Left forelimb (tissue), 1 donor: ENCODE measurements around the gene PRR20G.

Experiments
- DNase-seq: peaks from one replicate; pipeline ENCODE4 v3.0.0-alpha.2; 2018; ENCODE audit warnings: low spot score

Gene PRR20G

GRCh38 chr3:127263586-127264231 lies 24.1 kb downstream of the PRR20G start:
- DNase-seq: no peak

GRCh38 chr3:127263037-127263436 lies 24.8 kb downstream of the PRR20G start:
- DNase-seq: no peak

GRCh38 chr3:127262533-127262932 lies 25.3 kb downstream of the PRR20G start:
- no peak for DNase-seq

DNA sequence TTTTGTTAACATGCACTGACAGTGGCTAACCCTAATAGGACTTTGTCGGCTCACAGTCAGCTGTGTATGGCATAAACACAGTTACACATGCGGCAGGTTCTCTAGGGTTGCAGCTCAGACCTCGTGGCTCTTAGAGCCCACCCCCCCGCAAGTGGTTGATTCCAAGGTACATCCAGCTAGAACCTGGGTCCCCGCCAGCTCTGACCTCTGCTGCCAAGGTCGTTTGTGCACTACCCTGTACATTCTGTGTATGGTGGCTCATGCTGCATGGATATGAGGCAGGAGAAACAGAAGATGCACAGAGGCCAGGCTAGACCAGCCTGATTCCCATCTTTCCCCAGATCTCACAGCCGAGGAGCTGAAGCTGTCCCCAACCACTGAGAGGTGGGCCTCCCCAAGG lies 25.9 kb downstream of the PRR20G start:
- no peak for DNase-seq

DNA sequence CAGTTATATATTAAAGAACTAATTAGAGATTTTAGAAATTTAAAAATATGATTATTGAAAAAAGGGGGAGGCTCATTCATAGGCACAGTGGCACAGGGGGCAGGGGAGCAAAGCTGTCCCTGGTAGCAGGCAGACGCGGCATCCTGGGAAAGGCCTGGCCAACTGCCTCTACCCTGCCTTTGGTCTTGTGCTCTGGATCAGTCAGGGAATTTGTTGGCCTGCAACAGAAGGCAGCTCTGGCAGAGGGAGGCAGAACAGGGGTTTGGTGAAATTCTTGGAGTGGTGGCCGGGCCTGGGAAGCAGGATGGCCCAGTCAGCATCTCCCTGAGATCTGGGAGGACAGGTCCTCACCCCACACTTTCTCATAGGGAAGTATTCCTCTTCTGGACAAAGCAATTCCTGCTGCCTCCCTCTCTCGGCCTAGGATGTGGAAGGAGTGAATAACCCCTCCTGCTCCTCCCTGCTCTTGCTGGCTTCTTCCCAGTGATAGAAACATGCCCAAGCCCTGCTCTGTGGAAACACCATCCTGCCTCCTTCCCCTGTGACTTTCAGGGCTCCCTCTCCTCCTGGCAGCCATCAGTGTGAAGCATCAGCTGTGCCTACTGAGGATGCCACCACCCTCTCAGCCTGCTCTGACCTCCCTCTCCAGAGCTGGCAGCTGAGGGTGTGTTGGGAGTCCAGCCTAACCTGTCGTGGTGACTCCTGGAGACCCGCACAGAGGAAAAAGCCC lies 26.9 kb downstream of the PRR20G start:
- DNase-seq: no peak

GRCh38 chr3:127260416-127260815 lies 27.4 kb downstream of the PRR20G start:
- DNase-seq: no peak

DNA sequence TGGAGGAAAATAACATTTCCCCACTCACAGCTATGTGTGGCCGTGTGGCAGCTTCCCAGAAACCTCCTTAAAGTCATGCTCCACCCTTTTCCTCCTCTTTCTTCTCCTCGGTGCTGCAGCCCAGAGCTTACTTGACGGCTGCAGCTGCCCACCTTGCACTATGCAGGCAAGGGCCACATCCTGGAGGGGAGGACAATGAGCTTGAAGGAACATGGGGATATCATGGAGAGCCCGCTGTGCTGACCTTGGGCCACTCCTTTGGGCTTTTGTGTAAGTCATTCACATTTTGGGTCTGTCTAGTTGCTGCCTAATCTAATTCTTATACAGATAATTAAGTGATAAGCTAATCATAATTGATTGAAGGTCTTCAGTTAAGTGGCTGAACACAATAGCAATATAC lies 28.0 kb downstream of the PRR20G start:
- DNase-seq: no peak

DNA sequence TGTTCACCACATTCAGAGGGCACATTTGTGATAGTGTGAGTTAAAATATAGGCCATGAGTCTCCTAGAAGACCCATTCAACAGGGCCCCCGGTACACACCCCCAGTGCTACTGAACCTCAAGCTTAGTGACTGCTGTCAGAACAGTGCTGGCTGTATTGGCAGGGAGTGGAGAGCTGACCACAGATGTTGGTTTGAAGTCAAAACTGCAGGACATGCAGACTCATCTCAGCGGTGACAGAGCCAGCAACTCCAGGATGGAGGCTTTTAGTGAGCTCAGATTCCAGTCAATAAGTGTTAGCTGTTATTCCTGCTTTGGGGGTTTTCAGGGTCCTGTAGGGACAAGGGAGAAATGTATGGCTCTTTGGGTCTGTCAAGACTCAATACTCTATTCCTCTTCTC lies 29.1 kb downstream of the PRR20G start:
- no peak for DNase-seq

GRCh38 chr3:127257351-127257750 lies 30.5 kb downstream of the PRR20G start:
- no peak for DNase-seq

- DNase-seq: no peak
These were observed 31.0 kb downstream of the PRR20G start for GRCh38 chr3:127256733-127257271.

- DNase-seq: no peak
These were observed 31.7 kb downstream of the PRR20G start for GRCh38 chr3:127256138-127256537.

DNA sequence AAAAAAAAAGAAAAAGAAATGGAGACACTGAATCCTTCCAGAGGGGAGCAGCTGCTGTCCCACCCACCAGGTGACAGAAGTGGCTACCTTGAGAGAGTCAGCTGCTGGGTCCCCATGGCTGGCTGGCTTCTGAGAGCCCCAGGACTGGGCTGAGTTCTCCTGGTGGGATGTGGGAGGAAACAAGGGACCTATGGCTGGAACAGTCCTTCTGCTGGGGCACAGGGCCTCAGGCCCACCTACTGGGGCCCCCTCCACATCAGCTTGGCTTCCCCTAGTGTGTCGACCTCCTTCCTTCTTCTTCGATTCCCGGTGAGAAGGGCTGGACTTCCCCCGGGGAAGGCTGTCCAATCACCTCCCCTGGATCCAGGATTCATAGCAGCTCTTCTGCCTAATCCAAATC lies 32.3 kb downstream of the PRR20G start:
- DNase-seq: no peak

DNA sequence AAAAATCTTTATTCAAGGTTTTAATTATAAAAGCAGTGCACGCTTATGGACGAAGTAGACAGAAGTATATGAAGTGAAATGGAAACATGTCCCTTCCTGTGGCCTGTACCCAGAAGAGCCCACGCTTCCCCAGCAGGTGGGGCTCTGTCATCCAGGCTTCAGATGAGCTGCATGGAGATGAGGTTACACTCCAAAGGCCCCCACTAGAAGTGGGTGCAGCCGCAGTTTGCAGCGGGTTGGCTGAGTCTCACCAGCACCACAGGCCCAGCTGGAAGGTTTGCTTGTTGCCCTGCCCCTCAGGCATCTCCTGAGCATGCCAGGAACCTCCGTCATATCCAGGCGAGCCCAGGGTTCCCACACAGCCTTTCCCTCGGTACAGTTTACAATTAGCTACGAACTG lies 33.1 kb downstream of the PRR20G start:
- DNase-seq: no peak

DNA sequence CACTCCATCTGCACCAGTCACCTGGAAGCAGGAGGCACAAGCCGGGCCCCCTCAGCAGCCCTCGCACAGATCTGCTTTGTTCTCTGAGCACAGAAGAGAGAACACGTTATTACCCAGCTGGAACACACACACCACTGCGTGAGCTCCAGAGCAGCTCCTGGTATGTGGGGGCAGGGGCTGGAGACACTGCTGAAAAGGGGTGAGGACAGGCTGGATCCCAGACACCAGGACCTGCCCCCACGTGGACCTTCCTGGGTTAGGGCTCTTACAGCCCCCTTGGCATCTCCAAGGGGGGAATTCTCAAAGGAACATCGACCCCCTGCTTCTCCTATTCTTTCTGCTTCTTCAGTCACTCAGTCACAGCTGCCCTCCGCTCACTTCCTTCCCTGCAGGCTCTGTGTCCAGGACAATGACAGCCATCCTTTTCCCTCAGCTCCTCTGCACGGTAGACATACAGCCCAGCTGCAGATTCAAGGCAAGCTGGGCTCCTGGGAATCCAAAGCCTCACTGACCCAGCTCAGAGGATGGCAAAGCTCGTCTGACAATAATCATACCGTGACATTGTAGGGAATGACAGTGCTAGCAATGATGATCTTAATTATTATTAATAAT lies 33.7 kb downstream of the PRR20G start:
- no peak for DNase-seq

GRCh38 chr3:127253491-127253890 lies 34.4 kb downstream of the PRR20G start:
- no peak for DNase-seq

- DNase-seq: no peak
These were observed 35.4 kb downstream of the PRR20G start for GRCh38 chr3:127252446-127252845.

GRCh38 chr3:127250032-127250431 lies 37.8 kb downstream of the PRR20G start:
- DNase-seq: no peak

DNA sequence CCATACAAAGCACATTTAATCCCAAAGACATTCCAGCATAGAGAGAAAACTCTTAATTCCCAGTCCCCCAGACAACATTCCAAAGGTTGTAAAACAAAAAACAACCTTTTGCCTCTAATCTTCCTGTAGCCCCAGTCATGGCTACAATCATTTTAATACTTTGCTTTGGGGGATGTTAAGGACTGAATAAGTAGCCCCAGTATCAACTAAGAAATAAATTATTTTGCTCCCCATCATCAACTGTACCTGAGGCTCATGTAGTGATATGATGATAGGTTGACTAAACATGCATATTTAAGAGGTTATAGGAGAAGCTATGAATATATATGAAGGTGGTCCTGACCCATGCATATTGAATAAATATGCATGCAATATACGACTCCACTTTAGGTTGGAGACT lies 40.6 kb downstream of the PRR20G start:
- no peak for DNase-seq

DNA sequence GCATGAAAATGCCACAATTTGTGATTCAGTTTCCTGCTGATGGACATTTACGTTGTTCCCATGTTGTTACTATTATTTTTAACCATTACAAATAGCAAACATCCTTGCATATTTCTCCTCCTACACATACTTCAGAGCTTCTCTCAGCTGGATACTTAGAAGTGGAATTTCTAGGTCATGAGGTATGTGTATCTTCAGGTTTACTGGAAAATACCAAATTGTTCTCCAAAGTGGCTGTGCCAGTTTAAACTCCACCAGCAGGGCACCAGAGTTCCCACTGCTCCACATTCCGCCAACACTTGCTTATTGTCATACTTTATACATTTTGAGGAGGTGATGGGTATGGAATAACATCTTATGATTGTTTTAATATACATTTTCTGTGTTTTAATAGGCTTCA lies 49.2 kb downstream of the PRR20G start:
- DNase-seq: no peak

DNA sequence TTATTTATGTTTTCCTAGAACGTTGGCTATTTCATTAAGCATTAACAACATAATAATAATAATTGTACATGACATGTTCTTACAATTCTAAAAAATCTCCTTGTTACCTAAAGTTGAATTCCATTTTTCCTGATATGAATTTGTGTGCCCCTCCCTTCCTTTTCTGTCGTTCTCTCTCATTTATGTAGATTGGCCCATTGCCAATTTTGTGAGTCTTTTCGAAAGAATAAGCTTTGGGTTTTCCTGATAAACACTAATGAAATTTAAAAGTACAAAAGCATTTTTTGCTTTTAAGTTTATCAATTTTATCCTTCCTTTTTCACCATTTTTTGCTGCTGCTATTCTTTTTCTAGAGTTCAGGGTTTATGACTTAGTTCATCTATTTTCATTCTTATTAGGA lies 50.0 kb downstream of the PRR20G start:
- no peak for DNase-seq

DNA sequence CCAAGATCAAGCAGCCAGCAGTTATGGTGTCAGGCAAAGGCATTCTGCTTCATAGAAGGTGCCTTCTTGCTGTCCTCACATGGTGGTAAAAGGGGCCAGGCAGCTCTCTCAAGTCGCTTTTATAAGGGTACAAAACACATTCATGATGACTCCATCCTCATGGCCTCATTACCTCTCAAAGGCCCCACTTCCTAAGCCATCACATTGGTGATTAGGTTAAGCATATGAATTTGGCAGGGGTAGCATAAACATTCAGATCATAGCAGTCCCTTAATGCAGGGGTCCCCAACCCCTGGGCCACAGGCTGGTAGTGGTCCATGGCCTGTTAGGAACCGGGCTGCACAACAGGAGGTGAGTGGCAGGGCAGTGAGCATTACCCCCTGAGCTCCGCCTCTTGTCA lies 52.1 kb downstream of the PRR20G start:
- DNase-seq: no peak

DNA sequence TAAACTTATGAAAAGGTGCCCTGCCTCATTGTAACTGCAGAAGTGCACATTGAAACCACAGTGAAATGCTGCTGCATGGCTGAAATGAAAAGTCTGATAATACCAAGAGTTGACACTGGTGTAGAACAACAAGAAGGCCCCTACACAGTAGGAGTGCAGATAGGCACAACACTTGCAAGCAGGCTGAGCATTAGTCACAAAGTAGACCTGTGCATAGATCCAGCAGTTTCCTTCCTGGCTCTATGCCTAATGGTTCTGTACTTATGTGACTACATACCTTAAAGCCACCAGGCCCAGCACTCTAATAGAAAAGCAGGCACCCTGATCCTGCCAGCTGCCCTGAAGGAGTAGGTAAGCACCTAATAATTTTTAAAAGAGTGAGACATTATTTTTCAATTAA lies 53.1 kb downstream of the PRR20G start:
- DNase-seq: no peak
